Renal pelvis (tissue), 4 donors: ENCODE results near the gene ITPR2. TPM values are rescaled to one million over a fixed set of nuclear protein-coding genes. Genes with fewer than 3 reads are reported as not detected.
"Not testable (repeated sequence)": the region's sequence is repeated elsewhere in the genome, so short reads cannot be mapped to it uniquely, and the experiment has no call there.

ENCODE experiments used
- DNase-seq: peaks from one replicate; pipeline ENCODE4 v3.0.0-alpha.2; 2013
- polyA plus RNA-seq, 3 donors: library from polyadenylated mRNA; unstranded; fragments of 120-200 nt; gene quantifications; one replicate each; pipeline ENCODE4 v1.2.1, GENCODE V29; 2013; ENCODE audit not compliant: insufficient read length in 3 of 3

The ITPR2 gene
- polyA plus RNA-seq, 3 donors, result 13.7 to 18.0 (median 14.3) TPM

GRCh38 chr12:26465419-26466097 lies 367.4 kb downstream of the ITPR2 start:
- DNase-seq, result no peak

- DNase-seq, result no peak
These were observed 371.2 kb downstream of the ITPR2 start for GRCh38 chr12:26461776-26462175.

GRCh38 chr12:26460361-26460760 lies 372.6 kb downstream of the ITPR2 start:
- DNase-seq, result no peak

DNA sequence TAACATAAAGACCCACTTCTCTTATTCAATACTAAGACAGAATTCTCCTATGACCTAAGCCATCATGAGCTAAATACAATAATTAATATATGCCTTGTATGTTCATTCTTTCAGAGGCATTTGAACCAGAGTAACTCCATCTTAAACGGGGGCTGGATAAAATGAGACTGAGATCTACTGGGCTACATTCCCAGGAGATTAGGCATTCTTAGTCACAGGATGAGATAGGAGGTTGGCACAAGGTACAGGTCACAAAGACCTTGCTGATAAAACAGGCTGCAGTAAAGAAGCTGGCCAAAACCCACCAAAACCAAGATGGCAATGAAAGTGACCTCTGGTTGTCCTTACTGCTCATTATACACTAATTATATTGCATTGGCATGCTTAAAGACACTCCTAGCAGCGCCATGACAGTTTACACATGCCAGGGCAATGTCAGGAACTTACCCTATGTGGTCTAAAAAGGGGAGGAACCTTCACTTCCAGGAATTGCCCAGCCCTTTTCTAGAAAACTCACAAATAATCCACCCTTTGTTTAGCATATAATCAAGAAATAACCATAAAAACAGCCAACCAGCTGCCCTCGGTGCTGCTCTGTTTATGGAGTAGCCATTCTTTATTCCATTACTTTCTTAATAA lies 376.9 kb downstream of the ITPR2 start:
- DNase-seq, result no peak

GRCh38 chr12:26453246-26453645 lies 379.7 kb downstream of the ITPR2 start:
- no peak for DNase-seq

- no peak for DNase-seq
These were observed 380.5 kb downstream of the ITPR2 start for GRCh38 chr12:26452511-26452910.

GRCh38 chr12:26451763-26452162 lies 381.2 kb downstream of the ITPR2 start:
- no peak for DNase-seq

DNA sequence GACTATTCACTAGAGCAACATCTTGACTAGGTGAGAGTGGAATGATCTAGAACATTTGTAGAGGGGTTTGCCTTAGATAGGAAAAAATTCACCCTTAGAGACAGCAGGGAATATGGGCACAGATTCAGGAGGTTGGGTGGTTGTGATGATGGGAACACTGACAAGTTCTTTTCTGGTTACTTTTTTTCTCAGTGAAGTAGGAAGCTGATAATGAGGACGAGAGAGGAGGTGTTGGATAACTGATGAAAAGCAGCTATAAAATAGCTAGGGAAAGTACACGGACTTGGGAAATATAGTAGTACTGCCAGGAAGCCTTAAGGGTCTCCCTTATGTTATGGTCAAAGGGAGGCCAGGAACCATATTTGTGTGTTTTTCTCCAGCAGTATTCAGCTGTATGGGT lies 387.1 kb downstream of the ITPR2 start:
- DNase-seq, result no peak

GRCh38 chr12:26443309-26443708 lies 389.7 kb downstream of the ITPR2 start:
- DNase-seq, result no peak

GRCh38 chr12:26441434-26441833 lies 391.6 kb downstream of the ITPR2 start:
- DNase-seq, result no peak

DNA sequence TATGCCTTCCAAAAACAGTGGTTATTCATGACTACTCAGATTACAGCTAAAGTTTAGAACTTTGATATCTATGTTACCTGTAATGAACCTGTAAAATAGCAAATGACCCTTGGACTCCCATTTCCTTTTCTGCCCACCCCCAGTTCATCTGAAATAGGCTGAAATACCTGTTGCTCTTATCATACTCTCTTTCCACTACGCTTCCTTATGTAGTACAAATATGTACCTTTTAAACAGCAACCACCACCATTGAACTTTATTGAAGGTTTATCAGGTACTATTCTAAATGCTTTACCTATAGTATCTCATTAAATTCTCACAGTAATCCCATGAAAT lies 398.0 kb downstream of the ITPR2 start:
- DNase-seq, result no peak

- DNase-seq, result peak; percentile 22
These were observed 398.5 kb downstream of the ITPR2 start for GRCh38 chr12:26434299-26435068.

DNA sequence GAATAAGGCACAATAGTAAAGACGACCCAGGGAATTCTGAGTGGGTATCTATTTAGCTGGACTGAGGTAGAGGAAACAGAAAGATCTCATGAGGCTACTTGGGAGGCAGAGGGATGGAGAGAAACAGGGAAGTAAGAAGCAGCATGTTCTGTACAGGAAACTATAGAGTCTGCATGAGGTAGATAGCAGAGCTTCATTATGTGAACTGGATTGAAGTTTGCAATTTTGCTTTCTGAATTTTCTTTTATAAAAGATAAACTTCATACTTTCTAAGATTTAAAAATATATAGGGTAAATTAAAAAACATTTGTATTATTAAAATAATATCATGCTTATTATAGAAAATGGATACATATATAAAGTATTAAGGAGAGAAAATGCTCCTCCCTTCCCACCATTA lies 399.3 kb downstream of the ITPR2 start:
- DNase-seq, result not testable (repeated sequence)

DNA sequence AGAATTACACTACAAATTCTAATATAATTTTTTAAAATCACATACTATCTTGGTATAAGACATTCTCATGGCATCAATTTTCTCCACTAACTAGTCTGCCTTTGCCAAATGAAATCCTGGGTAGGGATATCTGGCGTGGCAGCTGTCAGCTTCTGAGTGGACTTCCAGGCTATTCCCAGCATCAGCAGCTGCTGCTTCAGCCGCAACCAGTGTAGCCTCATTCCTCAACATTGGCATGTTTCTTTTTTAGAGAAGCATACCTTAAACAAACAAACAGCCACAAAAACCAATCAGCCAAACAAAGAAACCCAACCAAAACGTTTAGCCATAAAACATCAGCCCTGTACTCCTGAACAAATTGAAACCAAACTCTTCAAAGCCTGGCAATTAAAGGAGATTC lies 401.8 kb downstream of the ITPR2 start:
- no peak for DNase-seq

- DNase-seq, result not testable (repeated sequence)
These were observed 402.4 kb downstream of the ITPR2 start for GRCh38 chr12:26430596-26430995.

DNA sequence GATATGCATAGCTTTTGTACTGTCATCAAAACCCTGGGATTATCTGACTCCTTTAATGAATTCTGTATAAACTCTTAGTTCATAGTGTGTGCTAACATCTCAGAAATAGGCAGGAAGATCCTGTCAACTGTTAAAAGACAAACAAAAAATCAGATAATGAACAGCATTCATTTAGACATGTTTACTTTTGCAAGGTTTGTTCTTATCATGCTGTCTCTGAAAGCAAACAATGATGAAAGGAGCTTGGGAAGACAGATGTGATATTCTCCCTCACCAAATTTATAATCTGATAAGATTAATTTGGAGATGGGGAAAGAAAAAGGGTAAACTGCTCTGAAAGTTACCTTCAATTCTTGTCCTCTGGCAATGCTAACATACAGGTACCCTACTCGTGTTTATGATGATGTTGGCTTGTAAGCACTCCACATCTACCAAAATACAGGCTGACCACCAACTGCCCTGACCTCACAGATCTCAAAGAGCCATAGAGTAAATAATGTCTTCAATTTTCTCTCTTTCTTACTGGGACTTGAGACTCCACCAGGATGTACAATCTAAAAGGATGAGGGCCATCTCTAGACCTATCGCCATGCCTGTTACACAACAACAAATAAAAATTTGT lies 403.8 kb downstream of the ITPR2 start:
- DNase-seq, result no peak

DNA sequence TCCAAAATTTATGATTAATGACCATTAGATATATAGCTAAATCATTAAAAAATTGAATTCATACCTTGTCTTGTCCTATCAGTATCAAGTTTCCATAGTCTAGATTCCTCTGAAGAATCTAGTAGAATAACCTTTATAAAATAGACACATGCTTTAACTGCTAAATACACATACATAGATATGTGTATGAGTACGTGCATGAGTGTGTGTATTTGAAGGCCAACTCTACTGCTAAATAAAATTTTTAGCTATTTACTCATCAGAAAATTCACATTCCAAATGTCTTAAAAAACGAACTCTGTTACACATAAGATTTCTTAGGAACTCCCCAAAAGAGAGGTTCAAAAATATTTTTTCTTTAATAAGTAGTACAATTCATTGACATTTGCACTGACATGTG lies 404.6 kb downstream of the ITPR2 start:
- DNase-seq, result no peak

DNA sequence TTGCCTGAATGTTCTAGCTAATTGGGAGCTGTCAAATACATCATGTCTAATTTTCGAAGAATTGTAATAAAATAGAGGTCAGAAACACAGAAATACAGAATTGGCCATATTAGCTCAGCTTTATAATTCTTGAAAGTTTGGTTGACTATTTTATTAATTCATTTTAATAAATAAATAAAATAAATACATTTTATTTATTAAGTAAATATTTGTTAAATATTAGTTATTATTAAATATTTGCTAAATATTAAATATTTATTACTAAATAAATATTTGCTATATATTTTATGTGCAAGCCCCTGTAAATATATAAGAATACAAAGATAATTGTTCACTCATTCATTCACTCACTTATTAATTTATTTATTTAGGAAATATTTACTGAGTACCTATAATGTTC lies 406.3 kb downstream of the ITPR2 start:
- no peak for DNase-seq

DNA sequence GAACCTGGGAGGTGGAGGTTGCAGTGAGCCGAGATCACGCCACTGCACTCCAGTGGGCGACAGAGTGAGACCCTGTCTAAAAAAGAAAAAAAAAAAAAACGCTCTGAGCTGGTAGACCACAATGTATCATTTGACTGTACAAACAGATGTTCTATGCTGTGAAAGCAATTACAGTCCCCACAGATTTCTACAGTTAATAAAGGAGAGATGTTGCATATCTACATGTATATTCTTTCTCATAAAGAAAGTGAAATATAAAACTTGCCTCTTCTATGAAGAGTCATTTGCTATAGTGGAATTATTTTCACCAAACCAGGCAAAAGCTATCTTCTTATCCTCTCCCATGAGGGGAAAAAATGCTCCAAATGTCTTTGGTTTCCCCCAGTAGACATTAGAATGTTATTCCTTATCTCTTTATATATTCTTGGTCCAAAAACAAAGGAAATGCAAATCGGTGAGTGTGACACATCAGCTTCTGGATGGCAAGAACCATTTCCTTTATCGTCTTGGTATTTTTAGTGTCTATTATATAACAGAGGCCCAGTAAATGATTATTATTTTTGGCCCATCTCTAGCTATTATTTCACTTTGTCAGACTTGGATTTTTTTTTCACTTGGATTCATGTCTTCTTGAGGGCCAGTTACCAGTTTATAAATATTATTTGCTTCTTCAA lies 407.3 kb downstream of the ITPR2 start:
- no peak for DNase-seq

- no peak for DNase-seq
These were observed 410.1 kb downstream of the ITPR2 start for GRCh38 chr12:26422839-26423398.

GRCh38 chr12:26416550-26416949 lies 416.4 kb downstream of the ITPR2 start:
- no peak for DNase-seq

DNA sequence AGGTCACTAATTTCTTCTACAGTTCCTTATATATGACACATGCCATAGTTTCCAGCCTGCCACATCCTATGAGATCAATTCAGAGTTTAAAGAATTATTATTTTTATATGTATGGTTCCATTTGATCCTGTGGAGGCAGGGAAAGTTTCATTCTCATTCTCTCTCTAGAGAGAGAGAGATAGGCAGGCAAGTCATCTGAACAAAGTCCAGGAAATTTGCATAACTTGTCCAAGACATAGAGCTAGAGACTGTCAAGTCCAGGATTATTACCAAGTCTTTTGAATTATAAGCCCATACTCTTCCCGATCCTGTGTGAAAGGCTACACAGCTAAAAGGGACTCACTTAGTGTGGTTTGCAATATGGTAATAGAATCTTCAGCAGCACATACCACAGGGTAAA lies 422.3 kb downstream of the ITPR2 start:
- no peak for DNase-seq
